Type B pancreatic cell (in vitro differentiated cells): ENCODE data around the gene POLR3A. TPM values are rescaled to one million over a fixed set of nuclear protein-coding genes. Genes with fewer than 3 reads are reported as not detected.

Experiments
- DNase-seq: peaks from one replicate; pipeline ENCODE4 v3.0.0; 2021; ENCODE audit warnings: mixed read lengths; ENCODE audit not compliant: unreplicated experiment; ENCODE audit errors: extremely low spot score
- H3K27ac Mint-ChIP-seq: 2 replicates; pipeline ENCODE4 v1.8.0; 2021; ENCODE audit warnings: mild to moderate bottlenecking, mixed read lengths
- H3K27me3 Mint-ChIP-seq: 2 replicates; pipeline ENCODE4 v1.8.0; 2021; ENCODE audit warnings: mixed read lengths
- H3K36me3 Mint-ChIP-seq: 2 replicates; pipeline ENCODE4 v1.8.0; 2021; ENCODE audit warnings: mixed read lengths
- H3K4me1 Mint-ChIP-seq: one replicate; pipeline ENCODE4 v1.8.0; 2021; ENCODE audit warnings: mixed read lengths; ENCODE audit not compliant: unreplicated experiment
- H3K4me3 Mint-ChIP-seq: 2 replicates; pipeline ENCODE4 v1.8.0; 2021; ENCODE audit warnings: mild to moderate bottlenecking, mixed read lengths
- H3K9me3 Mint-ChIP-seq: 2 replicates; pipeline ENCODE4 v1.8.0; 2021; ENCODE audit warnings: mixed read lengths
- CTCF ChIP-seq: fragments of 200-600 bp; sonication (generic); conservative IDR thresholded peaks from 2 replicates; pipeline ENCODE4 v1.5.0; 2021; ENCODE audit warnings: antibody characterized with exemption, mild to moderate bottlenecking
- total RNA-seq: library from RNA; stranded (reverse); gene quantifications from 2 replicates; pipeline ENCODE4 v1.2.1, GENCODE V29; 2021; ENCODE audit warnings: low replicate concordance

The POLR3A gene
- total RNA-seq, 1 donor from 2014 or later: 23.8 TPM

GRCh38 chr10:77962350-77963146 is 66.8 kb downstream of the POLR3A start:
- no peak for TF ChIP-seq CTCF
- H3K4me3 Mint-ChIP-seq: no peak overlapping the region
- no peaks in the 10 kb centered on the region for H3K27me3 Mint-ChIP-seq
- H3K27ac Mint-ChIP-seq: peak overlapping the region; percentile 3
- DNase-seq: no peak
- peaks cover 4% of the 10 kb centered on the region for H3K36me3 Mint-ChIP-seq
- H3K4me1 Mint-ChIP-seq: peaks cover 11% of the 10 kb centered on the region
- H3K9me3 Mint-ChIP-seq: peaks cover 5% of the 10 kb centered on the region

GRCh38 chr10:77961668-77962067 is 67.6 kb downstream of the POLR3A start:
- no peak for TF ChIP-seq CTCF
- no peak overlapping the region for H3K27ac Mint-ChIP-seq
- H3K4me1 Mint-ChIP-seq: peaks cover 8% of the 10 kb centered on the region
- H3K27me3 Mint-ChIP-seq: no peaks in the 10 kb centered on the region
- no peak overlapping the region for H3K4me3 Mint-ChIP-seq
- peaks cover 5% of the 10 kb centered on the region for H3K9me3 Mint-ChIP-seq
- DNase-seq: no peak
- H3K36me3 Mint-ChIP-seq: peaks cover 4% of the 10 kb centered on the region

- H3K4me1 Mint-ChIP-seq: peaks cover 8% of the 10 kb centered on the region
- no peaks in the 10 kb centered on the region for H3K27me3 Mint-ChIP-seq
- H3K27ac Mint-ChIP-seq: no peak overlapping the region
- no peak for DNase-seq
- TF ChIP-seq CTCF: no peak
- H3K9me3 Mint-ChIP-seq: peaks cover 5% of the 10 kb centered on the region
- H3K4me3 Mint-ChIP-seq: no peak overlapping the region
- H3K36me3 Mint-ChIP-seq: peaks cover 4% of the 10 kb centered on the region
Measured at GRCh38 chr10:77960829-77961329, 68.4 kb downstream of the POLR3A start.

- Mint-ChIP-seq H3K9me3 (peaks cover 4% of the 10 kb centered on the region), H3K4me3 (no peak overlapping the region), H3K4me1 (peaks cover 11% of the 10 kb centered on the region), H3K36me3 (peaks cover 4% of the 10 kb centered on the region), H3K27ac (no peak overlapping the region), H3K27me3 (no peaks in the 10 kb centered on the region)
- no peak for DNase-seq
- TF ChIP-seq CTCF: peak; percentile 50
Measured at GRCh38 chr10:77959887-77960455, 69.3 kb downstream of the POLR3A start.

- H3K4me3 Mint-ChIP-seq: no peak overlapping the region
- no peak for DNase-seq
- H3K36me3 Mint-ChIP-seq: no peaks in the 10 kb centered on the region
- H3K9me3 Mint-ChIP-seq: no peaks in the 10 kb centered on the region
- H3K4me1 Mint-ChIP-seq: peaks cover 13% of the 10 kb centered on the region
- no peaks in the 10 kb centered on the region for H3K27me3 Mint-ChIP-seq
- no peak overlapping the region for H3K27ac Mint-ChIP-seq
- no peak for TF ChIP-seq CTCF
Measured at GRCh38 chr10:77959384-77959783, 69.9 kb downstream of the POLR3A start.
